B cell (primary cell): ENCODE results near the gene OR13J1. TPM values are rescaled to one million over a fixed set of nuclear protein-coding genes. Genes with fewer than 3 reads are reported as not detected.

Source experiments
- ATAC-seq: fragments of 200-7000 bp; cut with Tn5 transposase; one replicate; pipeline ENCODE4 v1.10.0; 2021; ENCODE audit warnings: low read depth, mild to moderate bottlenecking, moderate number of reproducible peaks, moderate library complexity
- CTCF ChIA-PET: fragments of 350-600 bp; sonication (Branson Sonifier 250); formaldehyde crosslinking; loops from one replicate; lab custom pipeline; 2021; ENCODE audit warnings: antibody characterized with exemption, inconsistent platforms; lab: Charles Lee
- POLR2A ChIA-PET: fragments of 350-600 bp; sonication (Branson Sonifier 250); formaldehyde crosslinking; loops from one replicate; lab custom pipeline; 2021; ENCODE audit warnings: antibody characterized with exemption; lab: Charles Lee
- DNase-seq: peaks from one replicate; pipeline ENCODE4 v3.0.0; 2013
- H2AFZ ChIP-seq: 2 replicates; pipeline ENCODE4 v1.6.1; 2012; ENCODE audit warnings: mild to moderate bottlenecking, low read depth, low read length; ENCODE audit not compliant: insufficient read depth, poor library complexity, severe bottlenecking
- H3K27ac ChIP-seq, 2 donors: 1 replicate in 1 of 2; 2 replicates in 1 of 2; pipeline ENCODE4 v1.5.1; 2012 to 2013; ENCODE audit warnings: low read length in 2 of 2, mild to moderate bottlenecking in 2 of 2, moderate library complexity in 1 of 2
- H3K27me3 ChIP-seq, 4 experiments: fragments of 200-600 bp in 1 of 4; sonication (generic) in 1 of 4; replicated peaks in 1 of 4; 1 replicate in 2 of 4; 2 replicates in 2 of 4; pipeline versions ENCODE4 v1.6.1 to v1.7.0; 2013 to 2016; ENCODE audit warnings: low read length in 3 of 4, mild to moderate bottlenecking in 2 of 4, mixed read lengths in 1 of 4, moderate library complexity in 1 of 4; ENCODE audit not compliant: insufficient read depth in 4 of 4, control insufficient read depth in 3 of 4; ENCODE audit errors: control extremely low read depth in 1 of 4
- H3K36me3 ChIP-seq, 2 experiments: replicated peaks in 1 of 2; 1 replicate in 1 of 2; 2 replicates in 1 of 2; pipeline versions ENCODE4 v1.6.1 to v1.7.1; 2013; ENCODE audit warnings: low read length in 1 of 2; ENCODE audit not compliant: insufficient read depth in 2 of 2, control insufficient read depth in 1 of 2; ENCODE audit errors: control extremely low read depth in 1 of 2, extremely low read depth in 1 of 2
- H3K4me1 ChIP-seq, 2 donors: fragments of 200-600 bp in 1 of 2; sonication (generic) in 1 of 2; 1 replicate in 1 of 2; 2 replicates in 1 of 2; pipeline versions ENCODE4 v1.5.1 to v1.6.1; 2013 to 2017; ENCODE audit warnings: low read length in 2 of 2; ENCODE audit not compliant: control insufficient read depth in 2 of 2, insufficient read depth in 2 of 2
- H3K4me2 ChIP-seq: replicated peaks from 2 replicates; pipeline ENCODE3; 2012; ENCODE audit warnings: mild to moderate bottlenecking, low read depth, low read length; ENCODE audit not compliant: poor library complexity, severe bottlenecking
- H3K4me3 ChIP-seq, 5 experiments: fragments of 200-600 bp in 1 of 5; sonication (generic) in 1 of 5; 1 replicate in 3 of 5; 2 replicates in 2 of 5; pipeline versions ENCODE4 v1.5.1 to v1.7.0; 2011 to 2016; ENCODE audit warnings: low read length in 4 of 5, mild to moderate bottlenecking in 4 of 5, low read depth in 2 of 5, control low read depth in 1 of 5, moderate library complexity in 1 of 5; ENCODE audit not compliant: insufficient read depth in 1 of 5; ENCODE audit errors: control extremely low read depth in 1 of 5, extremely low read depth in 1 of 5
- H3K79me2 ChIP-seq: fragments of 200-600 bp; sonication (generic); one replicate; pipeline ENCODE4 v1.6.0; 2016; ENCODE audit warnings: low read length; ENCODE audit not compliant: control insufficient read depth, insufficient read depth
- H3K9ac ChIP-seq: fragments of 200-600 bp; sonication (generic); 2 replicates; pipeline ENCODE4 v1.6.1; 2017; ENCODE audit warnings: mild to moderate bottlenecking, low read length, moderate library complexity
- H3K9me3 ChIP-seq, 3 donors: one replicate each; pipeline versions ENCODE4 v1.6.1 to v1.7.1; 2013; ENCODE audit warnings: low read length in 2 of 3; ENCODE audit not compliant: control insufficient read depth in 2 of 3, insufficient read depth in 1 of 3; ENCODE audit errors: control extremely low read depth in 1 of 3
- H4K20me1 ChIP-seq: 2 replicates; pipeline ENCODE4 v1.6.0; 2012; ENCODE audit warnings: mild to moderate bottlenecking, low read length; ENCODE audit not compliant: insufficient read depth, control insufficient read depth, poor library complexity, severe bottlenecking
- H3K27ac Mint-ChIP-seq: one replicate; pipeline ENCODE4 v1.8.0; 2021; ENCODE audit warnings: mixed read lengths
- H3K27me3 Mint-ChIP-seq: one replicate; pipeline ENCODE4 v1.8.0; 2021; ENCODE audit warnings: mixed read lengths
- H3K4me1 Mint-ChIP-seq: one replicate; pipeline ENCODE4 v1.8.0; 2021; ENCODE audit warnings: mixed read lengths
- H3K4me3 Mint-ChIP-seq: one replicate; pipeline ENCODE4 v1.8.0; 2021; ENCODE audit warnings: mixed read lengths
- H3K9me3 Mint-ChIP-seq: one replicate; pipeline ENCODE4 v1.8.0; 2022; ENCODE audit warnings: mixed read lengths; ENCODE audit not compliant: insufficient read depth
- EZH2 ChIP-seq: IDR thresholded peaks from 2 replicates; pipeline ENCODE4 v1.6.1; 2012; ENCODE audit warnings: borderline replicate concordance, low read depth, mild to moderate bottlenecking, moderate library complexity, low read length; ENCODE audit not compliant: insufficient read depth, poor library complexity, severe bottlenecking
- WGBS: methylation state at CpG from one replicate; pipeline ENCODE4 v1.1.5; 2013; ENCODE audit warnings: missing lambda C conversion rate; ENCODE audit not compliant: insufficient coverage; 5-methylcytosine and 5-hydroxymethylcytosine counted together
- intact Hi-C: fragments of 100-400 bp; cut with micrococcal nuclease; formaldehyde crosslinking; loops from one replicate; pipeline ENCODE4 v1.10.0; 2022
- polyA plus RNA-seq: library from polyadenylated mRNA; depleted of rRNA; stranded (reverse); fragments of >200 nt; gene quantifications from 2 replicates; pipeline ENCODE4 v1.2.3, GENCODE V29; 2012
- total RNA-seq, 2 donors: library from RNA; stranded (reverse); fragments of 120-200 nt in 1 of 2; gene quantifications; 1 replicate in 1 of 2; 2 replicates in 1 of 2; pipeline versions ENCODE4 v1.2.3 to v1.2.4, GENCODE V29; 2013 to 2022
- TF ChIP-seq, protein P1 (sequence below): fragments of 200-600 bp; IDR thresholded peaks from one replicate; pipeline ENCODE4 v1.8.0; 2022; ENCODE audit warnings: antibody characterized with exemption, mild to moderate bottlenecking

Gene OR13J1
- total and polyA plus RNA-seq, 2 donors (not counting 1 experiment from before 2014, with no cell fraction given) = not detected

DNA sequence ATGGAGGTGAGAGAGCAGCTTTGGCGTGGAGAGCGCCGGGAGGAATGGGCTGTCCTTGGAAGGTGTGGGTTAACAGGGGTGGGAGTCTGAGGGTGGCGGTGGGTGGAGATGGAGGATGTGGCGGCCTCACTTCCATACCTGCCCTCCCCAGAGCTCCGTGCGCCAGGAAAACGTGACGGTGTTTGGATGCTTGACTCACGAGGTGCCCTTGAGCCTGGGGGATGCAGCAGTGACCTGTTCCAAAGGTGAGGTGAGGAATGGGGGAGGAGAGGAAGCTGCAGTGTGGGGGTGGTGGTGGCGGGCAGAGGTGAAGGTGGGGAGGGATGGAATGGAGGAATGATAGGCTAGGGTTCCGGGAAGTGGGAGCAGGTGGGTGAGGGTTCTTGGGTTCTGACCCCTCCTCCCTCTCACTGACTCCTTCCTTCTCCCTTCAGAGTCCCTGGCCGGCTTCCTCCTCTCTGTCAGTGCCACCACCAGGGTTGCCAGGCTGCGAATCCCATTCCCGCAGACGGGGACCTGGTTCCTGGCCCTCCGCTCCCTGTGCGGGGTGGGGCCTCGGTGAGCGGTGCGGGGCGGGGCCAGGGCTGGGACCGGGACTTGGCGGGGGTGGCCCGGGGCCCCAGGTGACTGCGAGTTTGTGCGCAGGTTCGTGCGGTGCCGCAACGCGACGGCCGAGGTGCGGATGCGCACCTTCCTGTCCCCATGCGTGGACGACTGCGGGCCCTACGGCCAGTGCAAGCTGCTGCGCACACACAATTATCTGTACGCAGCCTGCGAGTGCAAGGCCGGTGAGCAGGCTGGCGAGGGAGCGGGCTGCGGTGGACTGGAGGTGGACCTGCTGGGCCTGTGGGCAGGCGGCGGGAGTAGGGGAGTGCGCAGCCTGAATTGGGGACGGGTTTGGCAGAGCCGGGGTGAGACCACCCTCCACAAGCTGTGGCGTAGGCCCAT, 24.1 kb downstream of the OR13J1 start:
- ATAC-seq = no peak
- CTCF ChIA-PET = interaction anchor here (0.9 to 3.3 kb wide), 10 partner anchors 10 to 149 kb away, joined by 3 to 17 read pairs (median 5); partner anchors contain the start of genes FAM221B, HINT2 and TMEM8B
- peaks cover 67% of the 10 kb centered on the region for H3K4me1 Mint-ChIP-seq

More for the DNA sequence above, 24.1 kb downstream of the OR13J1 start:
- peak overlapping the region; percentile 68 for H3K4me2 ChIP-seq
- H3K9me3 Mint-ChIP-seq = no peaks in the 10 kb centered on the region
- 62% methylated on average over 47 of the region's 53 CpGs for WGBS
- peak overlapping the region in 1 of 5 experiments; percentile 21 for H3K4me3 ChIP-seq
- no peak overlapping the region for H3K27ac ChIP-seq
- H3K4me3 Mint-ChIP-seq = peak overlapping the region; percentile 55
- H3K79me2 ChIP-seq = no peaks in the 10 kb centered on the region
- no peaks in the 10 kb centered on the region for H3K27me3 ChIP-seq
- peak overlapping the region; percentile 5 for H3K9ac ChIP-seq
- intact Hi-C loops = loop anchor here (2.0 to 5.0 kb wide), 2 partner anchors 17 to 36 kb away; partner anchors contain the start of genes FAM221B and TMEM8B
- no peaks in the 10 kb centered on the region for H3K27me3 Mint-ChIP-seq
- POLR2A ChIA-PET = interaction anchor here (0.7 to 1.2 kb wide), 2 partner anchors 10 to 32 kb away, joined by 3 to 11 read pairs; partner anchors contain the start of gene HINT2
- H3K4me1 ChIP-seq = peaks cover 63 to 72% of the 10 kb centered on the region in 2 donors
- H3K9me3 ChIP-seq = no peaks in the 10 kb centered on the region
- TF ChIP-seq, protein P1, sequence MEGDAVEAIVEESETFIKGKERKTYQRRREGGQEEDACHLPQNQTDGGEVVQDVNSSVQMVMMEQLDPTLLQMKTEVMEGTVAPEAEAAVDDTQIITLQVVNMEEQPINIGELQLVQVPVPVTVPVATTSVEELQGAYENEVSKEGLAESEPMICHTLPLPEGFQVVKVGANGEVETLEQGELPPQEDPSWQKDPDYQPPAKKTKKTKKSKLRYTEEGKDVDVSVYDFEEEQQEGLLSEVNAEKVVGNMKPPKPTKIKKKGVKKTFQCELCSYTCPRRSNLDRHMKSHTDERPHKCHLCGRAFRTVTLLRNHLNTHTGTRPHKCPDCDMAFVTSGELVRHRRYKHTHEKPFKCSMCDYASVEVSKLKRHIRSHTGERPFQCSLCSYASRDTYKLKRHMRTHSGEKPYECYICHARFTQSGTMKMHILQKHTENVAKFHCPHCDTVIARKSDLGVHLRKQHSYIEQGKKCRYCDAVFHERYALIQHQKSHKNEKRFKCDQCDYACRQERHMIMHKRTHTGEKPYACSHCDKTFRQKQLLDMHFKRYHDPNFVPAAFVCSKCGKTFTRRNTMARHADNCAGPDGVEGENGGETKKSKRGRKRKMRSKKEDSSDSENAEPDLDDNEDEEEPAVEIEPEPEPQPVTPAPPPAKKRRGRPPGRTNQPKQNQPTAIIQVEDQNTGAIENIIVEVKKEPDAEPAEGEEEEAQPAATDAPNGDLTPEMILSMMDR = no peak
- no peak for TF ChIP-seq EZH2
- H2AFZ ChIP-seq = peak overlapping the region; percentile 8
- DNase-seq = no peak
- peak overlapping the region; percentile 75 for H3K27ac Mint-ChIP-seq
- H4K20me1 ChIP-seq = no peaks in the 10 kb centered on the region
- no peaks in the 10 kb centered on the region for H3K36me3 ChIP-seq
